GM12892 (cell line): Measurements from ENCODE around the gene MSX1.

Source experiments
- POLR2A ChIP-seq: IDR thresholded peaks from 2 replicates; pipeline ENCODE4 v1.6.1; 2011; ENCODE audit warnings: low read depth, low read length, control low read depth
- POLR2AphosphoS5 ChIP-seq: IDR thresholded peaks from 2 replicates; pipeline ENCODE4 v1.6.1; 2011; ENCODE audit warnings: low read depth, low read length, control low read depth
- TAF1 ChIP-seq: IDR thresholded peaks from 2 replicates; pipeline ENCODE4 v1.6.1; 2011; ENCODE audit warnings: low read depth, mild to moderate bottlenecking, control low read depth, low read length, borderline replicate concordance

GRCh38 chr4:4862071-4862551, 2.6 kb downstream of the MSX1 start:
- TF ChIP-seq POLR2A (no peak), POLR2AphosphoS5 (no peak), TAF1 (no peak)
